Measurements from ENCODE around the gene NEBL. TPM values are rescaled to one million over a fixed set of nuclear protein-coding genes. Genes with fewer than 3 reads are reported as not detected.

Gene NEBL
- total RNA-seq, 1 experiment from 2014 or later: 16.6 TPM

DNA sequence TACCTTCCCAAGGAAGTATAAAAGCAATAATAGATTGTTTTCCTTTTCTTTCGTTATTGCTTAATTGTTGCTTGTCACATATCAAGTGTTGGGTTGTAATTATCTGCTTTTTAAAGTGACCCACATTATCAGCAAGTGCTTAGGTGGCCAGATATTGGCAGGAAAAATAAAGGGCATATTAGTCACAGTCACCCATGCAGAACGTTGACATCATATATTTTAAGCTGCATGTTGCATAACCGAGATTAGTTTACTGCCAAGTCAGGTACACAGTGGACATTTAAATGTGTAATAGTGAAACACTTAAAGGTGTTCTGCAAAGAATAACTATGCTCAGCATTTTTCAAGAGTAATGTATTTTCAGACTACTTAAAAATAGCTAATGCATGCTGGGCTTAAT is 11.4 kb downstream of the NEBL start:
- no peaks in the 10 kb centered on the region for H4K20me1 ChIP-seq (ENCODE audit: insufficient read depth)
- no peak for TF ChIP-seq CEBPB (IDR thresholded peaks at IDR 0.05; ENCODE audit: low read depth)
- no peak for TF ChIP-seq ATF3 (IDR thresholded peaks at IDR 0.05)
- TF ChIP-seq YY1 (IDR thresholded peaks at IDR 0.05; ENCODE audit: extremely low read depth, insufficient replicate concordance, low read depth, low read length): no peak
- CTCF ChIA-PET: no interaction called here
- no peak overlapping the region for H3K27ac ChIP-seq (ENCODE audit: low read depth, low read length)
- intact Hi-C loops (cut with micrococcal nuclease): no loop called here
- no TSS peak for BruUV-seq (replicated peaks)
- RAD21 ChIA-PET (ENCODE audit: low non-redundant PET in 1 of 2, low total read pairs in 2 of 2, uncharacterized antibody in 2 of 2, unreplicated experiment in 2 of 2): no interaction called here
- H3K79me2 ChIP-seq (ENCODE audit: insufficient read depth, low read length): no peaks in the 10 kb centered on the region
- no peak for ATAC-seq
- no peaks in the 10 kb centered on the region for H3K36me3 ChIP-seq (ENCODE audit: control insufficient read depth in 1 of 2, insufficient read depth in 2 of 2, low read length in 2 of 2)
- H3K4me3 ChIP-seq (replicated peaks in 1 of 2; ENCODE audit: low read depth in 1 of 2, low read length in 2 of 2): no peak overlapping the region
- no peaks in the 10 kb centered on the region for H3K9me2 ChIP-seq (ENCODE audit: insufficient read depth)
- POLR2A ChIA-PET: no interaction called here
- no peak for DNase-seq (ENCODE audit: low read depth, low spot score)
- no peak overlapping the region for H2AFZ ChIP-seq (ENCODE audit: low read depth, low read length, poor library complexity, severe bottlenecking)
- H3K9ac ChIP-seq (ENCODE audit: low read length): no peak overlapping the region
- H3K4me2 ChIP-seq (ENCODE audit: low read length): no peak overlapping the region
- no peaks in the 10 kb centered on the region for H3K9me3 ChIP-seq (ENCODE audit: control insufficient read depth in 1 of 2, insufficient read depth in 1 of 2, low read depth in 1 of 2, low read length in 2 of 2)
- H3K4me1 ChIP-seq (ENCODE audit: control insufficient read depth in 1 of 2, insufficient read depth in 2 of 2, low read length in 2 of 2): no peaks in the 10 kb centered on the region
- H3K27me3 ChIP-seq (ENCODE audit: insufficient read depth, low read length): no peaks in the 10 kb centered on the region

DNA sequence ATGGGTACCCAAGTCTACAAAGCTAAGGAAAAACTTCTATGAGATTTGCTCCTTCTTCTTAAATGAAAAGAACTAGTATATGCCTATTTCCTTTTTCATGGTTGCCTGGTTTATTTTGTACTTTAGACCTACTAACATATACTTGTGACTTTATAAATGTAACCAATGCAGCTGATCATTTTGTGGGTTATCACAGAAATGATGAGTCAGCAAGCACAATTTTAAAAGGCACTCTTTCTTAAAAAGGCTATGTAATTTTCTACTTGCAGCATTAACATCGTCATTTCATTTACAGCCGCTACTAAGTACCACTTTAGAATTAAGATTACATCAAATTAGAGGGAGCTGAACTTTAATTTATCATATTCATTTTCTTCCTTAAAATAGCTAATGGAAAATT is 13.6 kb downstream of the NEBL start:
- H3K4me1 ChIP-seq (ENCODE audit: control insufficient read depth in 1 of 2, insufficient read depth in 2 of 2, low read length in 2 of 2): no peaks in the 10 kb centered on the region
- no peaks in the 10 kb centered on the region for H3K27me3 ChIP-seq (ENCODE audit: insufficient read depth, low read length)
- ATAC-seq (no peak), DNase-seq (ENCODE audit: low read depth, low spot score) (no peak)
- no peak overlapping the region for H2AFZ ChIP-seq (ENCODE audit: low read depth, low read length, poor library complexity, severe bottlenecking)
- ChIA-PET CTCF (no interaction called here), RAD21 (ENCODE audit: low non-redundant PET in 1 of 2, low total read pairs in 2 of 2, uncharacterized antibody in 2 of 2, unreplicated experiment in 2 of 2) (no interaction called here), POLR2A (no interaction called here)
- H3K9ac ChIP-seq (ENCODE audit: low read length): no peak overlapping the region
- no peak overlapping the region for H3K4me3 ChIP-seq (replicated peaks in 1 of 2; ENCODE audit: low read depth in 1 of 2, low read length in 2 of 2)
- H3K9me3 ChIP-seq (ENCODE audit: control insufficient read depth in 1 of 2, insufficient read depth in 1 of 2, low read depth in 1 of 2, low read length in 2 of 2): no peaks in the 10 kb centered on the region
- H3K79me2 ChIP-seq (ENCODE audit: insufficient read depth, low read length): no peaks in the 10 kb centered on the region
- H4K20me1 ChIP-seq (ENCODE audit: insufficient read depth): no peaks in the 10 kb centered on the region
- no peak overlapping the region for H3K27ac ChIP-seq (ENCODE audit: low read depth, low read length)
- H3K9me2 ChIP-seq (ENCODE audit: insufficient read depth): no peaks in the 10 kb centered on the region
- H3K36me3 ChIP-seq (ENCODE audit: control insufficient read depth in 1 of 2, insufficient read depth in 2 of 2, low read length in 2 of 2): no peaks in the 10 kb centered on the region
- no peak overlapping the region for H3K4me2 ChIP-seq (ENCODE audit: low read length)
- TF ChIP-seq POLR2A (IDR thresholded peaks at IDR 0.05; ENCODE audit: borderline replicate concordance, extremely low read depth, insufficient read depth, insufficient read length): no peak
- TF ChIP-seq ZBTB33 (IDR thresholded peaks at IDR 0.05; ENCODE audit: extremely low read depth, insufficient replicate concordance, low read length): no peak
- TF ChIP-seq JUND (IDR thresholded peaks at IDR 0.05): no peak
- TF ChIP-seq POLR2AphosphoS5 (IDR thresholded peaks at IDR 0.05; ENCODE audit: low read depth, low read length): no peak
- TF ChIP-seq FOSL1 (IDR thresholded peaks at IDR 0.05; ENCODE audit: low read depth): no peak
- TF ChIP-seq EZH2 (IDR thresholded peaks at IDR 0.05): no peak
- TF ChIP-seq ZNF274 (IDR thresholded peaks at IDR 0.05; ENCODE audit: low read depth, low read length): no peak
- TF ChIP-seq SIN3A (IDR thresholded peaks at IDR 0.05; ENCODE audit: low read depth): no peak
- TF ChIP-seq ELF1 (IDR thresholded peaks at IDR 0.05; ENCODE audit: borderline replicate concordance, low read depth): no peak
- TF ChIP-seq EGR1 (IDR thresholded peaks at IDR 0.05; ENCODE audit: low read depth): no peak
- TF ChIP-seq, protein P1, sequence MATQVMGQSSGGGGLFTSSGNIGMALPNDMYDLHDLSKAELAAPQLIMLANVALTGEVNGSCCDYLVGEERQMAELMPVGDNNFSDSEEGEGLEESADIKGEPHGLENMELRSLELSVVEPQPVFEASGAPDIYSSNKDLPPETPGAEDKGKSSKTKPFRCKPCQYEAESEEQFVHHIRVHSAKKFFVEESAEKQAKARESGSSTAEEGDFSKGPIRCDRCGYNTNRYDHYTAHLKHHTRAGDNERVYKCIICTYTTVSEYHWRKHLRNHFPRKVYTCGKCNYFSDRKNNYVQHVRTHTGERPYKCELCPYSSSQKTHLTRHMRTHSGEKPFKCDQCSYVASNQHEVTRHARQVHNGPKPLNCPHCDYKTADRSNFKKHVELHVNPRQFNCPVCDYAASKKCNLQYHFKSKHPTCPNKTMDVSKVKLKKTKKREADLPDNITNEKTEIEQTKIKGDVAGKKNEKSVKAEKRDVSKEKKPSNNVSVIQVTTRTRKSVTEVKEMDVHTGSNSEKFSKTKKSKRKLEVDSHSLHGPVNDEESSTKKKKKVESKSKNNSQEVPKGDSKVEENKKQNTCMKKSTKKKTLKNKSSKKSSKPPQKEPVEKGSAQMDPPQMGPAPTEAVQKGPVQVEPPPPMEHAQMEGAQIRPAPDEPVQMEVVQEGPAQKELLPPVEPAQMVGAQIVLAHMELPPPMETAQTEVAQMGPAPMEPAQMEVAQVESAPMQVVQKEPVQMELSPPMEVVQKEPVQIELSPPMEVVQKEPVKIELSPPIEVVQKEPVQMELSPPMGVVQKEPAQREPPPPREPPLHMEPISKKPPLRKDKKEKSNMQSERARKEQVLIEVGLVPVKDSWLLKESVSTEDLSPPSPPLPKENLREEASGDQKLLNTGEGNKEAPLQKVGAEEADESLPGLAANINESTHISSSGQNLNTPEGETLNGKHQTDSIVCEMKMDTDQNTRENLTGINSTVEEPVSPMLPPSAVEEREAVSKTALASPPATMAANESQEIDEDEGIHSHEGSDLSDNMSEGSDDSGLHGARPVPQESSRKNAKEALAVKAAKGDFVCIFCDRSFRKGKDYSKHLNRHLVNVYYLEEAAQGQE (IDR thresholded peaks at IDR 0.05; ENCODE audit: low read depth): no peak
- TF ChIP-seq MAX (IDR thresholded peaks at IDR 0.05): no peak
- no peak for TF ChIP-seq SP1 (IDR thresholded peaks at IDR 0.05; ENCODE audit: low read depth)
- no peak for TF ChIP-seq YY1 (IDR thresholded peaks at IDR 0.05; ENCODE audit: extremely low read depth, insufficient replicate concordance, low read depth, low read length)
- no peak for TF ChIP-seq CBX3 (IDR thresholded peaks at IDR 0.05; ENCODE audit: low read depth)
- no TSS peak for BruUV-seq (replicated peaks)
- intact Hi-C loops (cut with micrococcal nuclease): no loop called here

Measured in HCT116 (cell line).